NCI-H1417 treated with DMSO at 0.1 percent for 48 hours (cell line): ENCODE measurements around the gene DNAH10.
"Not testable (repeated sequence)": the region's sequence is repeated elsewhere in the genome, so short reads cannot be mapped to it uniquely, and the experiment has no call there.

Source experiments
- DNase-seq: peaks from one replicate; lab custom pipeline; 2025; lab: John Stamatoyannopoulos, UW

The DNAH10 gene

DNA sequence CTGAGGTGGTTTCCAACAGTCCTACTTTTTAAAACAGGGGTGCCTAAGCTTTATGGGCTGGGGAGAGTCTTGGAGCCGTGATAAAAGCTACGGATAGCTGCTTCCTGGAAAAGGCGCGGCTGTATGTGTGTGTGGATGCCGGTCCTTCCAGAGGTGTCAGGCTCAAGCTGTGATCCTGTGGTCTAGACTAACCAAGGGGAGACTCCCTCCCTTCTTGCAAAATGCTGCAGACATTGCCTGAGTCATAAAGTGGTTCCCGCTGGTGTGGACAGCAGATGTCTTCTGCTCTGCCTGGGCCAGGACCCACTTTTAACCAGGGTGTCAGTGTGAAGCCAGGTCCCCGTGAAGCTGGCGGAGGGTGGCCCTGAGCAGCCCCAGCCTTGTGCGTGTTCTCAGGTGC is 172.7 kb downstream of the DNAH10 start:
- no peak for DNase-seq

DNA sequence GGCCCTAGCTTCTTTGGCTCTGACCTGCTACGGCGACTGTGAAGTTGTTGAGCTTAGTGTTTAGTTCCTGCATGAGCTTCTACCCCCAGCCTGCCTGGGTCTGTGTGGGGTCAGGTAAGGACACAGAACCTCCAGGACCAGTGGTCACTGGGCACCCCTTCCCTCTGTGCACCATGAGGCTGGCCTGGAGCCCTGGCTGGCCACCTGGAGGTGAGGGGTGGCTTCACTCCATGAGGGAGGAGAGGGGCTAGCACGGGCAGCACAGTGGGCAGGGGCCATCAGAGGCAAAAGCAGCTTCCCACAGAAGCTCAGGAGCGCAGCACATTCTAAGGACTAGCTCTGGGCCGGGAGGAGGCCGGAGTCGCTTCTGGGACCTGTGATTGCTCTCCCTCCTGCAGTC is 173.9 kb downstream of the DNAH10 start:
- no peak for DNase-seq

DNA sequence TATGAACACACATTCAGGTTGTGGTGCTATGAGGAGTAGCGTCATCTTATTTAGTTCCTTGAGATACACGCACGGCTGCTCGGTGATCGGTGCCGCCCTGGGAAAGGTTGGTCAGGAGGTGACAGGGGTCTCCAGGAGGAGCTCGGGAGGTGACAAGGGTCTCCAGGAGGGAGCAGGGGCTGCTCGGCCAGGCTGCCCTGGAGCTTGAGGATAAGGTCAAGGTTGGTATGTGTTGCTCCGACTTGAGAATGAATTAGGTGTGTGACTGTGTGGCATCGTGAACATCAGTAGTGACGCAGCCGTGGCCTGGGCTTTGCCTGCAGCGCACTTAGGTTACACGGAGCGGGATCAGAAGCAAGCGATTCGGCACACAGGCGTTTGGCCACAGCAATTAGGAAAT is 174.4 kb downstream of the DNAH10 start:
- DNase-seq = no peak

DNA sequence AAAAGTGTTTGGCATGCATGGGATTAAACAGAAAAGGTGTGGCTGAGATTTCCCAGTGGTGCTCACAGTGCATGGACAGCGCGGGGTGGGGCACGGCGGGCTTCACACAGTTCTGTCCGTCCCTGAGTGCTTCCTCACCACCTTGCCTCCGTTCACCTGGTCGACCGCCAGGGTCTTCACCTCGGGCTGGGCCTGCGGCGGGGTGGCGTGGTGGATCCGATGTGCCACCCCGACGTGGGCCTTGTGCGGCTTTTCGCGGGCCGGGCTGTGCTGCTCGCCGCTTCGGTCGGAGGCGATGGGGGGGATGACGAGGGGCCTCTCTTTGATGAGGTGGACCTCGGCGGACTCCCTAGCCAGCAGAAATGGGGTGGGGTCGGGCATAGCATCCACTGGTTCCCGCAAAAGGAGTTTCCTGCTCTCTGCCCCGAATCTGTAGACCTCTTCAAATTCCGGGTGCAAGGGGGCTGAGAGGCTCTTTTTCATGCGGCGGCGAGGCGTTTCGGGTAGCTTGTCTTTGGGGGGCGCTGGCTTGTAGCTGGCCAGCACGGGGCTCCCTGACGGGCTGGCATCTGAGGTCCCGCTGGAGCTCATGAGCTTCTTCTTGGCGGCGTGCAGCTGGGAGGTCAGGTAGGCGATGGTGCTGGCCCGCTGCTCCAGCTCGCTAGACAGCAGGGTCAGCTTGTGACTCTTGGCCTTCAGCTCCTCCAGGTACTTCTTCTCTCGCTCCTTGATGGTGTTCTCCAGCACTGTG is 175.0 kb downstream of the DNAH10 start:
- no peak for DNase-seq

DNA sequence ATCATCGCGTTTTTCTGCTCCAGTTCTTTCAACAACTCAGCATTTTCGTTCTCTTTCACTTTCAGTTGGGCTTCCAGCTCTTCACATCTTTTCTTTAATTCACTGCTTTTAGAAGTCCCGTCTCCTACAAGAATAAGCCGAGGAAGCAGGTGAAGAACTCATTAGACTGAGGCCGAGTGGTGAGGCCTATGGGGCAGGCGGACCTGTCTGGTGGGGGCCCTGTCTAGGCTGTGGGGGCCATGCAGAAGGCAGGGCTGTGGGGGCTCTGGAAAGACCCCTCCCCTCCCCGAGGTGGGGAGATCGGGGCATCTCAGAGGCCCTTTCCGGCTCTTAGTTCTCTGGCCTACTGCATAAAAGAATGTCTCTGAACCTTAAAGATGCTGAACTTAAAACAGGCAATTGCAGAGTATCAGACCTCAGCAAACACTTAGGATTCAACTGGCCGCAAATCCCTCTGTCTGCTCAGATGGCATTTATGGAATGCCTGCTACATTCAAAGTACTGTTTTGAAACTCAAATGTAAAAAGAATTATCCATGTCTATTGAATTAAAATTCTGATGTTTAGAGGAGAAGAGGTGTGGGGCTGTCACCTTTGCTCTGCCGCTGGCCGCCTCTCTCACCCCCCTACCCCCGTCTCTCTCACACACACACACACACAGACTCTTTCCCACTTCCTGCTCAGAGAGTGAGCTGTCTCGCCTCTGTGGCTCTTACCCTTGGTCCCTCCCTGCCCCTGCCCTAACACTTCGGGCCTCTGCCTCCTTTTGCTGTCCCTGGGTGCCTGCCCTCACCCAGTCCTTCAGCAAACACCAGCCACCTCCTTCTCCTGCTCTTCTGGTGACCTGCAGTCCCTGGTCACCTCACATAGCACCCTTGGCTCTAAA is 175.8 kb downstream of the DNAH10 start:
- no peak for DNase-seq

DNA sequence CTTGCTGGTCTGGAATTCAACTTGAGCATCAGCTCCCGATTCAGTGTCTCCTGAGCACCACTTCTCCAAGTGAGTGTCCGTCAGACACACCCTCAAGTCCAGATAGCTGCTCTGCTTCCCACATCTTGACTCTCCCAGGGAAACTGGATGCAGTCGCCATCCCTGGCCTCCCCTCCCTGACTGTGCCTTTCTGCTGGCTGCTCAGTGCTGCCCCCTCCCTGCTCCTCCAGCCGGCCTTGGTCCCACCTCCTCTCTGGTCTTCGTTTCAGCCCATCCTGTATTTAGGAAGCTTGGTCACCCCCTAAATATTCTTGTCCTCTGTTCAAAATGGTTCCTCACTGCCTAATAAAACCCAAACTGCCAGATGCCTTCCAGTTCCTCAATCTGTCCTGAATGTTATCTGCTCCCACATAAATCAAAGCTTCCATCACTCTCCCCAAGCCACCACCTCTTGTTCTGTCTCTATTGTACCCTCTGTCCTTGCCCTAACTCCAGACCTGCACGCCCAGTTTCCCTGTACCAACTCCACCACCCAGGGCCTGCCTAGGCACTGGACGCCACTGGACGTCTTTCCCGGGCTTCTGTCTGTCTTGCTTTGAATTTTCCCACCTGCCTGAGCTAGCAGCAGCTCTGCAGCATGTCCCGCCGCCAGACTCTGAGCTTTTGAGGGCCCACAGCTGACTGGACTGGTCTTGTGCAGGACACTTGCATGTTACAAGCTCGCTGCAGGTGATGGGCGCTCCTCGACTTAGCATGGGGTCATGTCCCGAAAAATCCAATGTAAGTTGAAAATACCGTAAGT is 176.8 kb downstream of the DNAH10 start:
- DNase-seq = no peak

DNA sequence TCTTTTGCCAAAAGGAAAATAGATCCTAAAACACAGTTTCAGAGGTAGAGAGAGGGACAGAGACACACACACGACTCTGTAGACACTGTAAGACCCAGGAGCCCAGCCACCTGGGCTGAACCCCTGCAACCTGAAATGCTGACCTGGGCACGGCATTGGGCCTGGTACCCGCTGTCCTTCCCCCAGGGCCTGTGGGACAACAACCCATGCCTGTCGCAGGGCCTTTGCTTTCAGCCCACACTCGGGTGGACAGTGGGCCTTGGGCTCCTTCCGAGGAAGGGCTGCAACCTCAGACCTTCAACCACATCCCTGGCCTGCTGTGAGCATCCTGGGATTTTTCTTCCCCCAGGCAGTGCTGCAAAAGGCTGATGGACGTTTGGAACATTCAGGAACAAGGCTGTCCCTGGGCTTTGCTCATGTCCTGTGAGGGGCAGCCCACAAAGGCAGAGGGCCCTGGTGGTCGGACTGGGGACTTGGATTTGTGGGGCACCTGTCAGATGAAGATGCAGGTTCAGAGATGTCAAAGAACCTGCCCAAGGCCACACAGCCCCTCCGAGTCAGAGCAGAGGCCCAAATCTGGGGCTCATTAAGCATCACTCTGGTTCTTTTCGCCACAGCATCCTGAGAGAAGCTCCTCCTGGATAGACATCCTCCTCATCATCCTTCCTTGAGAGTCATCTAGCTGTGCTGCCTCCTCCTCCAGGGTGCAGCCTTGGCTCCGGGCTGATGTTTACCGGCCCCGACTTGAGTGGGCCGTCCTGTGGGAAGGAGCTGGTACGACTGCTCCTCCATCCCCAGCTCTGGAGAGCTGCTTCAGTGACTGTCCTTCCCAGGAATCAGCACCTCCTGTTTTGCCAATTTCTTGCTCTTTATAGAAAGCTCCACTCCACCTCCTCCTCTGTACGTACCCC is 177.9 kb downstream of the DNAH10 start:
- no peak for DNase-seq

DNA sequence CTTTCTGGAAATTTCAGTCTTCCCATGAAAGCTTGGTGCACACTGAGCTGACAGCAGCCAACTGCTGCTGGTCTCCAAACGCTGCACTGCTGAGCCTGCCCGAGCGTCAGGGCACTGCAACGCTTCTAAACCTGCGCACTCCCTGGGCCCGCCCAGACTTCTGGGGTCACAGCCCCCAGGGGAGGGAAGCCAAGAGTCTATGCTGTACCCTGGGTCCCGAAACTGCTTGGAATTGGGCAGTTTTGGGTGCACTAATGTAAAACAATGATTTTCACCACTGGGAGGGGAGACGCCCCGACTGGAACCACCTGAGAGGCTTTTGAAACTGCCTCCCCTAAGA is 178.5 kb downstream of the DNAH10 start:
- DNase-seq = no peak

DNA sequence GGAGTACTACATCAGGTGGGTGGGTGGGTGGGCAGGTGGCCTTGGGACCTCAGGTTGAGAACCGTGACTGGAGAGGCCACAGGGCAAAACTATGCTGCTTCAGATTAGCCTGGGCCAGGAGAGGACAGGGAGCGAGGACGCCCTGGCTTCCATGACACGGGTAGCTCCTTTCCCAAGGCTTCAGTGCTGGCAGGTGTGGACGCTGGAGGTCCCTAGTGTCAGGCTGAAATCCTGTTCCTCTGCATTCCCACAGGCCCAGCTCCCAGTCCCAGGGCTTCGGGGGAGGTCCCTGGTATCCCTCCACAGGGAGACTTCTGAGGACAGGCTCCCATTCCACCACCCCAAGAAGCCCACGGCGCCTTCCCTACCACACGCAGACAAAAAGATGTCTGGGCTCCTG is 178.9 kb downstream of the DNAH10 start:
- no peak for DNase-seq

DNA sequence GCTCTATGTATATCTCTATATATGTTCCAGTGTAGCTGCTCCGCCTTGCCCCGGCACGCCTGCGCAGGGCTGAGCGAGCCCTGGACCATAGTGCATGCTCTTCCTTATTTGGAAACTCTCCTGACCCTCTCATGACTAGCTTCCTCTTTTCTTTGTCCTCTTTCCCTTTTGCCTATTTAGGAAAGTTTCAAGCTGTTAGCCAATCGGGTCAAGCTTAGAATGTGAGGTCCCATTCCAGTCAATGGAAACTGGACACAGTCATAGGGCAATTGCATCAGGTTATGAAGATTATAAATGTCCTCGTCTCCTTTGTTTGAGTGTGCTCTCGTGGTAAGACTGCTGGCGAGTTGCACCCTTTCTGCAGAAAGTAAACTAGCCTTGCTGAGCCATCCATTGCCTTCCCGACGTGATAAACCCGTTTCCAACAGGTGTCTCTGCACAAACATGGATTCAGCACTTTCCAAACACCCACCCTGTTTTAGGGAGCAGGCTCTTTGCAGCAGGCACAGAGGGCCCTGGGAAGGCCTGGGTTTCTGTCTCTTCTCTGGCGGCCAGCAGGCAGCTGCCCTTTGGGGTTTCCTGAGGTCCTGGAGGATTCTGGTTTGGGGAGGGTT is 179.6 kb downstream of the DNAH10 start:
- DNase-seq = no peak

DNA sequence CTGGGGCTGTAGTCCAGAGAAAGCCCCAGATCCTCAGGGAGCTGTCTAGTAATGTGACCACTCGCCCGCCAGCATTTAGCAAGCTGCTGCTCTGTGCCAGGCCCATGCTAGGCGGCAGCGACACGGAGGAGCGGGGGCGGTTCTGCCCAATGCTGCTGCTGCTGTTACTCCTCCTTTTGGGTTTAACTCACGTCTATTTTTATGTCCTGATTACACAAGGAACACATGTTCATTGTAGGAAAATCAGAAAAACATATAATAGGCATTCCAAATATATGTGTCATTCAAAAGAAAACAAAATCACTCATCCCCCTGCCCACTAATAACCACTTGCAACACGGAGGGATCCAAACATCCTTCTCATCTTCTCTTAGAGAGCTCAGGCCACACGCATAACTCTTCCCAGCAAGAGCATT is 180.1 kb downstream of the DNAH10 start:
- no peak for DNase-seq

DNA sequence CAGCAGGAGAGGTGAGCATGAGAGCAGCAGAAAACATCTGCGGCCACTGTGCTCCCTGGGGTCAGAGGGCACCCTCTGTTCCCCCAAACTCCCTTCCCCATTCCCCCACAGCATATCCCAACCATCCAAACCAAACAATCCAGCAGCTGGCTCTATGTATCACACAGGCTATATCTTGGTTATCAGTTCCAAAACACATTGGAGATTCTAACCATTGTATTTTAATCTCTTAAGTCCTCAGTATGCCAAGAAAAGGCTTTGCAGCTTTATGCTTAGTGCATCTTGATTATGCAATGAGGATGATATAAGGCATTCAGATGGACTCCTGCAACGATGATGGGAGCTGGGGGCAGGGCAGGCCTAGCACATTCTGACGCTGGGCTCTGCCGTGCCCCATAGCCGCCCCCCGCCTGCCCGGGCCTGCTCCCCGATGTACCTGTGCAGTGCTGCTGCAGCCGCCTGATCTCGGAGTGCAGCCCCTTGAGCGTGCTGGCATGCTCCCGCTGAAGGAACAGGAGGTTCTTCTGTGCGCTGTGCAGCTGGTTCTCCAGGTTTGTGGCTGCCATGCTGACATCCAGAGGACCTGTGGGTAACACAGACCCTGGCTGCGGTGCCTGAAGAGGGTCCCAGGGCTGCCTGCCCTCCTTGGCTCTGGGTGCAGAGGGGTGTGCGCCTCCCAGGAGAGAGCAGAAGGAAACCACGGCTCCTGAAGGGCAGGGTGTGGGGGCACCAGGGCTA is 181.0 kb downstream of the DNAH10 start:
- DNase-seq = no peak

DNA sequence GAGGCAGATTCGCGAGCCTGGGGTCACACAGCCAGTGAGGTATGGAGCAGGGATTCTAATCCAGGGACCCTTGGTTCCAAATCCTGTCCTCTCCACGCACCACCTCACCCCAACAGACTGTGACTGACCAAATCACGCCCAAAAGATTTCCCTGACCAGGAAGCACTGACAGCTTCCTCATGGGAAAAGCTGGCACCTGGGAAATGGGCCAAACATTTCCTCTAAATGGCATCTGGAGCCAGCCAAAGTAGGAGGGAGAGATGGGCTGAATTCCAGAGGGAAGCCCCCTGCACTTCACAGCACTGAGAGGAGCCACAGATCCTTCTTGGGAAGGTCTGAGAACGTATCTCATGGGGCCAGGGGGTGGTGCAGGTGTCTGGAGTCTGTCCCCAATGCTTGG is 181.7 kb downstream of the DNAH10 start:
- no peak for DNase-seq

DNA sequence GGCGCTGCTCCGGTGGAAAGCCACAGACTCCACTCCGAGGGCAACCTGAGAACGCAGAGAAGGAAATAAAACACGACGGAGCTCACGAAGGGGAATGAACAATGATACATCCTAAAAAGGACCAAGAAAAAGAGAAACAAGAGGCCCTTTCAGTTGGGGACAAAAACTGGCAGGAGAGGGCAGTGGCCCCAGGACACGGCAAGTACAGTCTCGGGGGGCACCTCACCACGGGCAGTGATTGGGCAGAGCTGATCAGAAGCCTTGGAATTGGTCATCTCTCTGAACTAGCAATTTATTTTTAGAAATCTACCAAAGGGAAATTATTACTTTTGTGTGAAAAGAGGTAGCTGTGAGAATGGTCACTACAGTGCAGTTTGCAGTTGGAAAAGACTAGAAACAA is 182.6 kb downstream of the DNAH10 start:
- no peak for DNase-seq

DNA sequence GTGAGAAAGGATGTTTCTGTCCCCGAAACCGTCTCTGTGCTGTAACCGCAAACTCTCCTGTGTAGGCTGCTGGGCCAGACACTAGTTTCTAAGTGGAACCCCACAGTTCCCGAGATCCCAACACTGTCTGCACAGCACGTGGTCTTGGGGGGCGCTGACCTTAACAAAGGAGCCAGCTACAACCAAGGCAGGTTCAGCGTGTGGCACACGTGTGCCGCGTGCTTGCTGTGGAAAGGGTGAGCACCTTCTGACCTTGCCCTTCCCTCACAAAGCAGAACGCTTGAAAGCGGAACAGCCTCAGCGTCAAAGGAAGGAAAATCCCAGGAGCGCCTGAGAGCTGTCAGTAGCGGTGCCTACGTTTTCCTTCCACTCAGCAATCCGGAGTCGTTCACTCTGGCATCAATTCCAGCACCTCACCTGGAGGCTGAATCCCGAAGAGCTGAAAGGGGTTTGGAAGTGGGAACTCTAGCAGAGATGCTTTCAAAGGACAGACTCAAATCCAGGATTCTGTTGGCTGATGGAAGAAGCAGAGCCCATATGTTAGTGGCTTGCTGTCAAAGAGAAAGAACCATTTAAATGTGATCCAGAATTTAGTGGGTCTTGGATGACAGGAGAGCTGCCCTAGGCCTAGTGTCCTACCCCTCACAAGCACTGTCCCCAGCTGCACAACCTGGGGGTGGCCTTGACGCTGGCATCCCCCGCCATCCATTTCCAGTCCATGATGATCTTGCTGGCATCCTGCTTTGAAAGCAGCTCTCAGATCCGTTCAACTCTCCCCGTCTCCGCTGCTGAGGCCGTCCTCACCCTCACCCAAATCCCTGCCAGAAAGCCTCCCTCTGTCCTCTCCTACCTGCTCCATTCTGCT is 183.4 kb downstream of the DNAH10 start:
- DNase-seq = no peak

DNA sequence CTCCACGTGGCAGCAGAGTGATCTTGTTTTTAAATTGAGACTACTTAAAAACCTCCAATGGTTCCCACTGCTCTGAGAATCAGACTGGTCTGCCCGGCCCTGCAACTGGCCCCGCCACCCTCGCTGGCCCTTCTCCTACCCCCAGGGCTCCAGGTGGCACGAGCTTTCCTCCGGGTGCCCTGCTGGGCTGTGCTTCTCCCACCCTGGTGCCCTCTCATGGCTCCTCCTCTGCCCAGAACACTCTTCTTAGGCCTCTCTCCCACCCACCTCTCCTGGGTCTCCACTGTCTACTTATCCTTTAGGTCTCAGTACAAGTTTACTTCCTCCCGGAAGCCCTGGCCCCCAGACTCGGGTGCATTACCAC is 184.0 kb downstream of the DNAH10 start:
- no peak for DNase-seq

DNA sequence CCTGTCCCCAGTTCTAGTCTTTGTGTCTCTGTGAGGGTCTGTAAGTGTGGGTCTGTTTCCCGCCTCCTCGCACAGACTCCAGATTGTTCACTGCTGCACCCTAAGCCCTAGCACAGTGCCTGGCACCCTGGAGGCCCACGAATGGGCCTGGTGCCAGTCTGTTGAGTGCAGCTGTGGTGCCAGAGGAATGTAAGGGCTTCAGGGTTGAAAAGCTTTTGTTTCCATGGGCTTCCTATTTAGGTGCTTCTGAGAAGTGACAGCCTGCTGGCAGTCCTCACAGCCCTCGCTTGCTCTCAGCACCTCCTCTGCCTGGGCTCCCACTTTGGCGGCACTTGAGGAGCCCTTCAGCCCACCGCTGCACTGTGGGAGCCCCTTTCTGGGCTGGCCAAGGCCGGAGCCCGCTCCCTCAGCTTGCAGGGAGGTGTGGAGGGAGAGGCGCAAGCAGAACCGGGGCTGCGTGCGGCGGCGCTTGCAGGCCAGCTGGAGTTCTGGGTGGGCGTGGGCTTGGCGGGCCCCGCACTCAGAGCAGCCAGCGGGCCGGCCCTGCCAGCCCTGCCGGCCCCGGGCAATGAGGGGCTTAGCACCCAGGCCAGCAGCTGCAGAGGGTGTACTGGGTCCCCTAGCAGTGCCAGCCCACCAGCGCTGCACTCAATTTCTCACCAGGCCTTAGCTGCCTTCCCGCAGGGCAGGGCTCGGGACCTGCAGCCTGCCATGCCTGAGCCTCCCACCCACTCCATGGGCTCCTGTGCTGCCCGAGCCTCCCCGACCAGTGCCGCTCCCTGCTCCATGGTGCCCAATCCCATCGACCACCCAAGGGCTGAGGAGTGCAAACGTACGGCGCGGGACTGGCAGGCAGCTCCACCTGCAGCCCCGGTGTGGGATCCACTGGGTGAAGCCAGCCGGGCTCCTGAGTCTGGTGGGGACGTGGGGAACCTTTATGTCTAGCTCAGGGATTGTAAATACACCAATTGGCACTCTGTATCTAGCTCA is 184.7 kb downstream of the DNAH10 start:
- DNase-seq = not testable (repeated sequence)

DNA sequence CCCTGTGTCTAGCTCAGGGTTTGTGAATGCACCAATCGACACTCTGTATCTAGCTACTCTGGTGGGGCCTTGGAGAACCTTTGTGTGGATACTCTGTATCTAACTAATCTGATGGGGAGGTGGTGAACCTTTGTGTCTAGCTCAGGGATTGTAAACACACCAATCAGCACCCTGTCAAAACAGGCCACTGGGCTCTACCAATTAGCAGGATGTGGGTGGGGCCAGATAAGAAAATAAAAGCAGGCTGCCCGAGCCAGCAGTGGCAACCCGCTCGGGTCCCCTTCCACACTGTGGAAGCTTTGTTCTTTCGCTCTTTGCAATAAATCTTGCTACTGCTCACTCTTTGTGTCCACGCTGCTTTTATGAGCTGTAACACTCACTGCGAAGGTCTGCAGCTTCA is 185.4 kb downstream of the DNAH10 start:
- not testable (repeated sequence) for DNase-seq
